IMR-90 (cell line): Measurements from ENCODE around the gene VPS33B.

Source experiments
- CEBPB ChIP-seq: IDR thresholded peaks from 2 replicates; pipeline ENCODE4 v1.6.1; 2012; ENCODE audit warnings: low read depth, low read length, improper control_type of control experiment
- CHD1 ChIP-seq: IDR thresholded peaks from 2 replicates; pipeline ENCODE4 v1.6.1; 2012; ENCODE audit warnings: low read depth, low read length, improper control_type of control experiment
- CTCF ChIP-seq: conservative IDR thresholded peaks from 2 replicates; pipeline ENCODE4 v1.5.1; 2012; ENCODE audit warnings: mild to moderate bottlenecking, low read depth, low read length, improper control_type of control experiment
- ELK1 ChIP-seq: fragments of 150-350 bp; IDR thresholded peaks from 2 replicates; pipeline ENCODE4 v1.6.1; 2016; ENCODE audit warnings: low read depth, mild to moderate bottlenecking, low read length, moderate library complexity, borderline replicate concordance
- FOS ChIP-seq: fragments of 150-350 bp; IDR thresholded peaks from 2 replicates; pipeline ENCODE4 v1.6.1; 2016; ENCODE audit warnings: low read depth, low read length
- MAFK ChIP-seq: IDR thresholded peaks from 2 replicates; pipeline ENCODE4 v1.6.1; 2012; ENCODE audit warnings: low read depth, low read length, improper control_type of control experiment
- MXI1 ChIP-seq: IDR thresholded peaks from 2 replicates; pipeline ENCODE4 v1.6.1; 2012; ENCODE audit warnings: low read depth, mild to moderate bottlenecking, low read length, moderate library complexity, borderline replicate concordance
- POLR2A ChIP-seq: IDR thresholded peaks from 2 replicates; pipeline ENCODE4 v1.6.1; 2012; ENCODE audit warnings: mild to moderate bottlenecking, low read depth, low read length
- RAD21 ChIP-seq: IDR thresholded peaks from 2 replicates; pipeline ENCODE4 v1.6.1; 2012; ENCODE audit warnings: low read length, improper control_type of control experiment
- RCOR1 ChIP-seq: IDR thresholded peaks from 2 replicates; pipeline ENCODE4 v1.6.1; 2012; ENCODE audit warnings: mild to moderate bottlenecking, low read length, improper control_type of control experiment; ENCODE audit not compliant: insufficient replicate concordance
- RFX5 ChIP-seq: IDR thresholded peaks from 2 replicates; pipeline ENCODE4 v1.8.0; 2012; ENCODE audit warnings: low read depth, mild to moderate bottlenecking, low read length, moderate library complexity
- SMC3 ChIP-seq: fragments of 150-350 bp; IDR thresholded peaks from 2 replicates; pipeline ENCODE4 v1.6.1; 2016; ENCODE audit warnings: low read depth, mild to moderate bottlenecking, antibody characterized with exemption, low read length, moderate library complexity
- USF2 ChIP-seq: fragments of 150-350 bp; IDR thresholded peaks from 2 replicates; pipeline ENCODE4 v1.6.1; 2017; ENCODE audit warnings: mild to moderate bottlenecking, antibody characterized with exemption, low read length, low read depth

- TF ChIP-seq CTCF (no peak), MAFK (no peak), POLR2A (no peak), RCOR1 (no peak), MXI1 (no peak), RFX5 (no peak), CEBPB (no peak), SMC3 (no peak), USF2 (no peak), FOS (no peak), ELK1 (no peak), RAD21 (no peak), CHD1 (no peak)
These were observed 1.3 kb upstream of the VPS33B start for GRCh38 chr15:91023720-91024119.
